GM19043 (cell line): ENCODE results near the gene LRBA.

ENCODE experiments used
- ATAC-seq: cut with Tn5 transposase; IDR thresholded peaks from one replicate; pipeline ENCODE4 v1.9.1; 2021; ENCODE audit warnings: low read depth; ENCODE audit not compliant: unreplicated experiment

Gene LRBA

DNA sequence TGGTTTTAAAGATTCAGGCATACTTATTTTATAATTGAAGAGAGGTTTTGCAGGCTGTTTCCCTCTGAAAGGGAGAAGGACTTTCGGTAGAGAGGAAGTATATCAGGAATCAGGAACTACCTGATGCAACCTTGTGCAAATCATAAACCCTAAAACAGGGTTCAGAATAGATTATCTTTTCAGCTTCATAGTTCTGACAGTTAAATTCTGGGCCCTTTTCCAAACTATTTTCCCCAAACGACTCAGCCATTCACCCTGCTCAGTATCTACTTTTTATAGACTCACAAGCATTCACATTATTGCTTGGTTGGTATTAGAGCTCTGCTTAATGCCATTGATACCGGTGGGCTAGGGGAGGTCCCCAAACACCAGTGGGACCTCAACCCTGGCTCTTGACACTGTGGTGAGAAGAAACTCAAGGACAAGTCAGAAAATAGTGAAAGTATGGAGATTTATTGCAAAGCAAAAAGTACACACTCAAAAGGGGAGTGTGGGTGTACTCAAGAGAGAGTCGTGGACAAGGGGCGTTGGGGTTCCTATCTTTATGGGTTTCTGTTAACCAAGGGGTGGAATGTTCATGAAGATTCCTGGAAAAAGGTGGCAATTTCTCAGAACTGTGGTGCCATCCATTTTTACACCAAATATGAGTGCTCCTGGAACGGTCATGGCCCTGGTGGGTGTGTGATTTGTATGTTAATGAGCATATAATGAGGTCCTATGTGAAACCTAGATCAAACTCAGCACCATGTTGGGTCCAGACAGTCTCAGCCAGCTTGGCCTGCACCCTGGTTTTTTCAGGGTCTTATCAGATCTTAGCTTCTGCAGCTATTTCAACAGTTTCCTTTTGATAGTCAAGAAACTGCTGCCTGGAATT, 698.5 kb downstream of the LRBA start:
- no peak for ATAC-seq

DNA sequence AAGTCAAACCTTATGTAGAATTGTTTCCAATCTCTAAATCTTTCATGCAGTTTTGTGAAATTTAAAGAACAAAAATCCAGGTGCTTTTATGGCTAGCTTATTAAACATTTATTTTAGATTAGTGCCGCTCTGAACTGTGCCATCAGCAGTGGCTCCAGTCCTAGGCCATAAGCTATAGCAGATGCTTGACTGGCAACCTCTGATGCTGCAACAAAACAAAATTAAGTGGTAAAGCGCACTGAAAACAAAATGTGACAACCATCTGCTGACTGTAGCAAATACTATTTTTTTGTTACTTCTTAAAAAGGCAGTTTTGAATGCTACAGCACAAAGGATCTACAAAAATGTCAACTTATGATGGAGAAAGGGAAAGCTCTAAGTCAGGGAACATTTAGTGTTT, 699.4 kb downstream of the LRBA start:
- ATAC-seq = no peak

DNA sequence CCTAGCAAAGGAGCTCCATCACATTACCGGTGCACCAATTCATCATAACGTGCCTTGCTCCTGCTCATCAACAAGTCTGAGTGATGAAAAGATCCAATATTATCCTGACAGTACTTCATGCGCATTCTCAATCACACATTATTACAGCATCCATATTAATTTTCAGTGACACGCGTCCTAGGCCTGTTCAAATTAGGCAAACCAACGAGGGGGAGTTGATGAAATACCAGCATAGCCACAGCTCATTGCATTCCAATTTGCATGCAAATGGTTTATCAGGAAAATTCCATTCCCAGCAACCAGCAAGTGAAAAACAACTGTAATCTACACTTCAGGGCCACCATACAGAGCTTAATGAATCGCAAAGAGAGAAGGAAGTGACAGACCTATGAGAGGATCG, 699.9 kb downstream of the LRBA start:
- no peak for ATAC-seq

DNA sequence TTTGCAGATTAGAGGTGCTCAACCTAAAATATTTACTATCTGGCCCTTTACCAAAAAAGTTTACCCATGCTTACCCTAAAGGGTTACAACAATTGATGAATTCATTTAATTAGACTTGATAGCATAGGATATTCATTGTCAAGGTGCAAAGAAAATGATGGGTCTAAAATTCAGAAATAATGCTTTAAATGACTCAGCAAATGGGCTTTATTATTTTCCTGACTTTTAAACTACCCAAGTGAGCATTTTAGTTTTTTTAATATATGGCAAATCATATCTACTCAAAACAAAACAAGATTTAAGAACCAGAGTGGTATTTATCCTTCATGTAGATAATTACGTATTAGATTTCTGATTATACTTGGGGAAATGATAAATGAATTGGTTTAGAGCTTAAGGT, 701.1 kb downstream of the LRBA start:
- no peak for ATAC-seq

DNA sequence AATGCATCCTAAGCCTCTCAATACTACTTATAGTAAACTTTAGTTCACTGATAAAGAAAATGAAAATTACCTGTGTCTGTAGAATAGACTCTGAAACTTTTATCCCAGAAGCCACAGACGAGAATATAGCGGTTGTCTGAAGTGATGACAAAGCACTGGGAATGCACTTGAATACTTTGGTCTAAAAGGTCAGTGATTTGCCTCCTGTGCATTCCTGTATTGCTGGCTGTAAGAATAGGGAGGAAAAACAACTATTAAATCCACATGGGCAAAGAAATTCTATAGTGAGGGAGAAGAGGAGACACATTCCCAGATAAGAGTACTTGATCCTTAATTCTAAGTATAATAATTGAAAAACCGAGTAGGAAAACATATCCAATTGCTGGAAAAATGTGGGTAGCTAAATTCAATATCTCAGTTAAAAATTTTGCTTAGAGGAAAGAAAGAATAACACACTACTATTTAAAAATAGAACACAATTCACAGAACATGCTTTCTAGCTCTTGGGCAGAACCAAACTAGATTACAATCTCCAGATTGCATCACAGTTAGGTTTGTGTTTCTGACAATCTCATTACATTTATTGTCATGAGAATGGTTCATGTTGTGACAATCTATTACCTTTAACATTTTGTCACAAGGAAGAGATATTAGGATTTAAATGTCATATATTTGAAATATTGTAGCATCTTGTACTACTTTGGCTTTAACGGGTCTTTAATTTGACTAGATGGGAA, 704.8 kb downstream of the LRBA start:
- ATAC-seq = no peak

DNA sequence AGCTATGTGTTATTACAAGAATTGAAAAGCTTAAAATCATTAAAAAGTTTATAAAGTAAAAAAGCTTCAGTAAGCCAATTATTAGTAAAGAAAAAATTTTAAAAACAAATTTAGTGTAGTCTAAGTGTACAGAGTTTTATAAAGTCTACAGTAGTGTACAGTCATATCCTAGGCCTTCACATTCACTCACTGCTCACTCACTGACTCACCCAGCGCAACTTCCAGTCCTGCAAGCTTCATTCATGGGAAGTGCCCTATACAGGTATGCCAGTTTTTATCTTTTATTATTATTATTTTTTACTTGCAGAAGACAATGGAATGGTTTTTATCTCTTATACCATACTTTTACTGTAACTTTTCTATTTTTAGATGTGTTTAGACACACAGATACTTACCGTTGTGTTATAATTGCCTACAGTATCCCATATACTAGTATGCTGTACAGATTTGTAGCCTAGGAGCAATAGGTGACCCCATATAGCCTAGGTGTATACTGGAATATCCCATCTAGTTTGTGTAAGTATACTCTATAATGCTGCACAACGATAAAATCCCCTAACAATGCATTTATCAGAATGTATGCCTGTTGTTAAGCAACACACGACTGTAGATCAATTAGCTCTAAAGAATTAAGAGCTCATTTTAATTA, 706.1 kb downstream of the LRBA start:
- no peak for ATAC-seq

DNA sequence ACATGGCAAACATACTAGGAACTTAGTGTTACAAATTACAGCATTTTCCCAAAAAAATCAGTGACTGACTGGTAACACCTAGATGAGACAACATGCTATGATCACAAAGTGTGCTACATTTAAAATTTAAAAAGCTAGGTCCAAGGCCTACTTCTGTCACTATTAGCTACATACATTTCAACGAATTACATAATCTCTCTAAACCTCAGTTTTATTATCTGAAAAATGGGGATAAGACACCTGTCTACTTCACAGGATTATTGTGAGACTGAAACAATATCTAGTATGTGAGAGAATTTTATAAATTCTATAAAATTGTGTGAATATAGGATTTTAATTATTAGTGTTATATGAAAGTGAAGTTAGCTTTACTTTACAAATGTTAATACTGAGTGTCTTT, 708.4 kb downstream of the LRBA start:
- no peak for ATAC-seq

DNA sequence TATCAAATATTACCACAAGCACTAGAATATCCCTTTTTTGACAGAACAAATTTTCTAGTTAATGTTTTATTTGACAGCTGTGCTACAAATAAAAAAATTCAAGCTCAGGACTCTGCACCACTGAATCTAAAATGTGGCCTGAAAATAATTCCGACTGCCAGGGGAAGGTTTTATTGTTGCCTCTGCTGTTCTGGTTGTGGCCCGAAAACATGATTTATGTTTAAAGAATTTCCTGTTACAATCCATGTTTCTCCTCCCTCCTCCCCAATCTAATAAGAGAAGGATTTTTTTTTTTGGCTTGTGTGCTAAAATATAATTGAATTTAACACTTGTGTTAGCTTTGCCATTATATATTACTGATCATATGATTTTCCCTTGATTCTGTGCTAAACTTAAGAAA, 709.1 kb downstream of the LRBA start:
- no peak for ATAC-seq

DNA sequence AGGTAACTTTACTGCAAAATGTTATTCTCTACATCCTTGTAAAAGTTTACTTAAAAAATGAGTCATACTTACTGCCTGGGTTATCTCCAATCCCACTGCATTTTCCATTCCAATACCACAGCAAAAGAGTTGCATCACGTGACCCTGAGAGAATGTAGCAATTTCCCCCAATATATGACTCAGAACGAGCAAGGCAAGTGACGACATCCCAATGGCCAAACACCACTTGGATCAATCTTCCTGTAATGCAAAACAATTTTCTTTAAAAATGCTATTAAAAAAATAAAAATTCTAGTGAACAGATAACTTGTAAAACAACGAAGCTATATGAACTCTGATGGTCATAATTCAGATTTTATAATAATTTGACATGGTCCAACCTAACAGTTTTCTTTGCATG, 712.5 kb downstream of the LRBA start:
- no peak for ATAC-seq

DNA sequence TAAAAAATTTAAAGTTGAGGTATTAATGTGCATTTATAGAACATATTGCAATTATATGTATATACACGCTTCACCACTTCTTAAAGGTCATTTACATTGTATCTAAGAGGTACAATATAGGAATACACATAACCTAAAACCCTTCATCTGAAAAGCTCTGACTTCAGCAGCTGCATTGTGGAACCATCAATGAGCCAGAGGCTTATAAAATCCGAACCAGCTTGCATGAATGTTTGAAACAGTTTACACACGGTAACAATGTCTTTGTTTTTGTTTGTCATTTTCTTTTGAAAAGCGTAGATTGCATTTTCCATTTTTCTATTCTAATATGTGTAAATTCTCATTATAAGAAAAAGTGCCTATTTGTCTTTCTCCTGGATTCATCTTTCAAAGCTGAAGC, 715.3 kb downstream of the LRBA start:
- no peak for ATAC-seq

DNA sequence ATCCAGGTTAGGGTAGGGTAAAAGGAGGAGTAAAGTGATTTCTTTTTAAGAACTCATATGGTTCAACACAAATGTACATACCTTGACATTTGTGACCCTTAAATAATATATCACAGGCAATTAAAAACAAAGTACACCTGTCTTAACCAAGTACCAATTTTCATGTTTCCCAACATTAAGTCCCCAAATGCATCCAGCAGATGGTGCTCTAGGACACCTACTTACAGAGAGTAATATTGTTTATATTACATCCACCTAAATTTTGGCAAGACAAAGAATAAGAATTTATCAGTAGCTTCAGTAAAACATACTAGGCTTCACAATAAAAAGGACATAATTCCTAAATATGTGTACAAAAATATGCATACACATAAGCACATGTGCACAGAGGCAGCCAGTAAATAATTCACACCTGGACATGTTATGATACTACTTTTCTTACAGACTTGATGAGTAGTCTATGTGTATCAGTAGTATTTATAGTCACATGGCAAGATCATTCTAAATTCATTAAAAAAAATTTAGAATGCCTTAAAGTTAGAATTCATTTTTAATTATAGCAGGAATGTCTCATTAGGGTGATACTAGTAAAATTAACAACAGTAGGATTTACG, 717.1 kb downstream of the LRBA start:
- ATAC-seq = no peak

DNA sequence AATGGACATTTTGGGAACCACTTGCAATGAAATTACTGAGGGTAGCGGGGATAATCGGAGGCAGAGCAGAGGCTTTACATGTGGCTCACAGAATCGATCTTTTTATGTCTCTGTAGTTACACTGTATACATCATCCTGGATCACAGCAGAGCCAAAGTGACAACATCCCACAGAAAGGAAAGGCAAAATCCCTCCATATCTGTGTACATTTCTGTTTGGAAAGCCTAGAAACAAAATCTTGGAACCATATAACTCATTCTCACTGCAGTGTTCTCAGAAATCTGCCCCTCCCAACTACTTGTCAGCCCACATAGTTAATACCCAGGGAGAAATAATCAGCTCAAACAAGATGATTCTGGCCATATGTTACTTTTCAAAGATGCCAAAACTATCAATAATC, 725.2 kb downstream of the LRBA start:
- ATAC-seq = no peak

DNA sequence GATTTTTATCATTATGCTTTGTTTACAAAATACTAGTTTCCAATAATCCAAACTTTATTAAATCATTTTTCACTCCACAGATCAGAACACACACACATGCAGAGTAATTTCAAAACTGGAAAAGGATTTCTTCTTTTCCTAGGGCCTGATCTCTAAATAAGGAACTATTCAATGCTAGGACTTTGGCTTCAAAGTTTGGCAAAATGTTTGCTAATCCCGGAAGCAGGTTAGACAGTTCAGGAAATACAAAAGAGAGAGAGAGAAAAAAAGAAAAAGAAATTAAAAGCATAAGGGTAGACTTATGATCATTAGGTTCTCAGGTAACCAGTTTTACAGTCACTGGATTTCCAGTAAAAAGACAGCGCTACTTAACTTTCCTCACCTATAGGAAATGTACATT, 725.9 kb downstream of the LRBA start:
- ATAC-seq = no peak

DNA sequence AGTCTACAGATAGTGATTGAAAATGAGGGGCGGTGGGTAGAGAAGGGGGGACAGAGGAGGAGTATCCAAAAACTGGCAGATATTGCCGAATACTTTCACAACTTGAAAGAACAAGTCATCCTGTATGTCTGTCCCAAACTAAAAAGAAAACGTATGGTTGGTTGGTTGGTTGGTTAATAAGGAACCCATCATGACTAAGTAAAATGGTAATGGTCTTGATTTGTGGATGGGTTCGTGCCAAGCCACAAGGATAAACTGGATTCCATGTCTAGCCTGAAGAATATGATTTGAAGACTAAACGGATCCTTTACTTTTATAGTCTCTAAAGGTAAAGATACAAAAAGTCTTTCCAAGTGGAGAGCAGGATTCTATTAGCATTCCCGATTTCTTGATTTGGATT, 728.4 kb downstream of the LRBA start:
- ATAC-seq = no peak

DNA sequence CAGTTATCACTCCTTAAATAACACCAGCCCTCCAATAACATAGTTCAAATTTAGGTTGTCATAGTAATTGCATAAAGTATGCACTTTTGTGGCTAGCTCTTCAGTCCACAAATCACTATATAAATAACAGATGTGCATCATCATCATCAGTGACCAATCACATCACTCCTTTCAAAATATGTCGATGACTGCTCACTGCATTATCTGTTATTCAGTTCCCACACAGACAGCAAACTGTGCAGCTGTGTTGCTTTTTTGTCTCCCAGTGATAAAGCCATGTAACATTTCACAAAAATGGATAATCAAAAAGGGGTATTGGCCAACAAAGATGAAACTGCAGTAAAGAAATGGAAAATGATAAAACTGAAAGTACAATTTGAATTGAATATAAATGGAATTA, 731.4 kb downstream of the LRBA start:
- no peak for ATAC-seq

DNA sequence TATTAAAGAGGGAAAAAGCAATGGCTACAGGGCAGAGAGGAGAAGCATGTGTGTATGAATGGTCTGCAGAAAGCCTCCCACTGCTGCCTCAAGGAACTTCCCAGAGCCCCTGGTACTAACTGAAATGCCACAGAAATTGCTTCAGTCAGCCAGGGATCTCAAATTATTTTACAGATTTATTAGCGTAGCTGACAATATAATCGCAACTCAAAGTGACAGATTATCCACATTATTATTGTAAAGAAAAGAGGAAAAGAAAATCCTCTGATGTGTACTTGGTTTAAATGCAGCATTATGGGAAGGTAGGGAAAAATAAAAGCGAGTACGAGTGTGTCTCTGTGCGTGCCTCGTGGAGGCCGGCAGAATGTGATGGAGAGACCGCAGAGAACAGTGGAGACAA, 734.1 kb downstream of the LRBA start:
- no peak for ATAC-seq

DNA sequence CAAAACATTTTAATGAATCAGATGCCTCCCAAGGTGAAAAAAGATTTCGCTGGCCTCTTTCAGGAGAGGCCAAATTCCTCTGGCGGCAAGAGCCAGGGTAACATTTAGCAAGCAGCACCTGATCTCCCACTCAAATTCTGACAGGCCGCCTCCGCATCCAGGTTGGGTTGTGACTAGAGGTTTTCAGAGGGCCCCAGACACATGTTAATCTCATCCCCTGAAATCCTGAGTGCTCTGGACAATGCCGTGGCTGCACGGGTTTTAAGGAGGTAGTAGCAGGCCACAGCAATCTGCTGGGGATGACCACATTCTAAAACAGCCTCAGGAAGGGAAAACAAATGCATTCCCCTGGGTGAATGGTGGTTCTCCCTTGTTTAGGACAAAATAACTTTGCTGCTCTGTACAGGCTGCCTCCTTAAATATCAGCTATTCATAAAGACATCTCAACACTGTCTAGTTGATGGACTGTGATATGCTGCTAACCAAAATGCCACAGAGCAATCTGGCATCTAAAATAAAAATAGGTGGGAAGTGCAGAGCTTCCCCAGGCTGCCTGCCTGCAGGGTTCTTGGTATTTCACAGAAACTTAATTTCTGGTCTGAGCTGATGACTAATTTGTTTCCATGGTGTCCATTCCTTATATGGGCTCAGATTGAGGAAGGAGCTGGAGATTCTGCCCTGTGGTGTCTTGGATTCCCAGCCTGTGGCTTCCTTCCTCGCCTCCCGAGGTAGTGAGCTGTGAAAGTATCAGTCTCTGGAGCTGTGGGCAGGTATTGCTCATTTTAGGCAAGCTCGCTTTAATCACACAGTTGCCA, 734.8 kb downstream of the LRBA start:
- ATAC-seq = no peak

DNA sequence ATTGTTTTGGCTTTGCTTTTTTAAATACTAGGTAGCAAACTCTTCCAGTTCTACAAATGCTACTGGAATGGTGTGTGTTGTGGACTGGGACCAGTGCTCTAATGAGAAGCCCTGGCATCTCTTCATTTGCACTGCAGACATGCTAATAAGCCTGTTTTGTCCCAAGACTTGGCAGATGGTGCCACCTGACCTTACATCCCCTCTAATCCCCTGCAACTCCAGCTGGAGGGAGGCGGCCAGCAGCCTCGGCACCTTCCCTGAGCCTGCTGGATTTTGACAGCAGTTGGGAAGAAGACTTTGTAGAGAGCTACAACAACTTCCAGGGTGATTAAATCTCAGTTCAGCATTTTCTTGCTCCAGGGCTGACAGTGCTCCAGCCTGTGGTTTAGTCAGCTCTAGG, 736.9 kb downstream of the LRBA start:
- ATAC-seq = no peak

DNA sequence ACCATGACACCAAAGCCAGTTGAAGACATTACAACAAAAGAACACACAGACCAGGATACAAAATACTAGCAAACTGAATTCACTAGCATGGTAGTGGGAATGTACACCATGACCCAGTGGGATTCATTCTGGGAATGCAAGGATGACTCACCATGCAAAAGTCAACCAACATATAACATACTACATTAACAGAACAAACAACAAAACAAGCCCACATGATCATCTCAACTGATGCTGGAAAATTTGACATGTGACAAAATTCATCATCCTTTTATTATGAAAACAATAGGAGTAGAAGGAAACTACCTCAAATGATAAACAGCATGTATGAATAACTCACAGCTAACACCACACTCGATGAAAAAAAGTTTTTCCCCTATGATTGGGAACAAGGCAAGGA, 746.6 kb downstream of the LRBA start:
- ATAC-seq = no peak

DNA sequence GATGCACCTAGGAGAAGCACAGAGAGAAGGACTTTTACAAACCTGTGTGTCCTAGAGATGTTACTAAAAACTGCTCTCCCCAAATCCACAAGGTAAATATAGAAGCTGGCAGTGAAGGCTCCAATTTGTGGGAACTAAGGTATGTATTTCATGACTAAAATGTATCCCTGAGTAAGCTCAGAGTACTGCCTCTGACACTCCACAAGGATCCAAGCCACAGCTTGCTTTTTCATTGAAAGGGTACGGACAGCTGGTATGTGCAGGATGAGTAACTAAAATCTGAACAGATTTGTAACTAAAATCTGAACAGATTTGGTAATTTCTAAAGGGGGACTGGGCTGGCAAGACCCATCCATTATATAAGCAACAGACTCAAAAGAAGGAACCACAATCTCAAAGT, 749.3 kb downstream of the LRBA start:
- no peak for ATAC-seq
